Fibroblast of villous mesenchyme (primary cell): ENCODE data around the gene NDUFB2. TPM values are rescaled to one million over a fixed set of nuclear protein-coding genes. Genes with fewer than 3 reads are reported as not detected.
A peak's percentile ranks its signal among the peaks of the same experiment; 100 is the strongest.
"Not testable (repeated sequence)": the region's sequence is repeated elsewhere in the genome, so short reads cannot be mapped to it uniquely, and the experiment has no call there.

Source experiments
- DNase-seq: peaks from one replicate; pipeline ENCODE4 v3.0.0-alpha.2; 2010; ENCODE audit warnings: low read depth
- H3K4me3 ChIP-seq: 2 replicates; pipeline ENCODE4 v1.5.1; 2011; ENCODE audit warnings: low read depth, mild to moderate bottlenecking, low read length
- total RNA-seq: library from RNA; depleted of rRNA; stranded (reverse); fragments of >200 nt; gene quantifications from 2 replicates; pipeline ENCODE4 v1.2.3, GENCODE V29; 2012
- TF ChIP-seq, protein P1 (sequence below): IDR thresholded peaks from 2 replicates; pipeline ENCODE4 v1.5.1; 2012; ENCODE audit warnings: low read depth, mild to moderate bottlenecking, low read length; ENCODE audit not compliant: insufficient read depth

Gene NDUFB2
- total RNA-seq, 1 donor, result 91.1 TPM

DNA sequence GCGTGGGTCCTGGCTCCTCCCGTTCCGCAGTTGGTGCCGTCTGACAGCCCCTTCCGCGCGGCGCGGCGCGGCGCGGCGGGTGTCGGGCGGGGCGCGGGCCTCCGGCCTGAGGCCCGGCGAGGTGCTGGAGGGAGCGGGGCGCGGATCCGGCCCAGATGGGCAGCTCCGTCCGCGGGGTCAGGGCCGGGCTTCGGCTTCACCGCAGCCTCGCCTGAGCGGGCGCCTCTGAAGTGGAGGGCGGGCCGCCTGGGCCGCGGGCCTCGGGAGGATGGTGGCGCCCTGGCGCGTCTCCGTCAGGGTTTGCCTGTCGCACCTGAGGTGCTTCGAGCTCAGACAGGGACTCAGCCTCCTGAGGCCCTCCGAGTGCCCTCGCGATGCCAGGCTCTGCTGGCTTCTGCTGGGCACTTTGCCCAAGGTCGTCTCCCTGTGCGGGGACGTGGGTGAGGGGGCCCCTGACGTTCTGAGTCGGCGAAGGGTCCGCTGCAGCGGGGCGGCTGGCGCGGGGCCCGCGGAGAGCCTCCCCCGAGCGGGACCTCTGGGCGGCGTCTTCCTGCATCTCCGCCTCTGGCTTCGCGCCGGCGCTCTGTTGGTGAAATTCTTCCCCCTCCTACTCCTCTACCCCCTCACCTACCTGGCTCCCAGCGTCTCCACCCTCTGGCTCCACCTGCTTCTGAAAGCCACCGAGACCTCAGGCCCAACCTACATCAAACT, 23.3 kb upstream of the NDUFB2 start:
- TF ChIP-seq, protein P1, sequence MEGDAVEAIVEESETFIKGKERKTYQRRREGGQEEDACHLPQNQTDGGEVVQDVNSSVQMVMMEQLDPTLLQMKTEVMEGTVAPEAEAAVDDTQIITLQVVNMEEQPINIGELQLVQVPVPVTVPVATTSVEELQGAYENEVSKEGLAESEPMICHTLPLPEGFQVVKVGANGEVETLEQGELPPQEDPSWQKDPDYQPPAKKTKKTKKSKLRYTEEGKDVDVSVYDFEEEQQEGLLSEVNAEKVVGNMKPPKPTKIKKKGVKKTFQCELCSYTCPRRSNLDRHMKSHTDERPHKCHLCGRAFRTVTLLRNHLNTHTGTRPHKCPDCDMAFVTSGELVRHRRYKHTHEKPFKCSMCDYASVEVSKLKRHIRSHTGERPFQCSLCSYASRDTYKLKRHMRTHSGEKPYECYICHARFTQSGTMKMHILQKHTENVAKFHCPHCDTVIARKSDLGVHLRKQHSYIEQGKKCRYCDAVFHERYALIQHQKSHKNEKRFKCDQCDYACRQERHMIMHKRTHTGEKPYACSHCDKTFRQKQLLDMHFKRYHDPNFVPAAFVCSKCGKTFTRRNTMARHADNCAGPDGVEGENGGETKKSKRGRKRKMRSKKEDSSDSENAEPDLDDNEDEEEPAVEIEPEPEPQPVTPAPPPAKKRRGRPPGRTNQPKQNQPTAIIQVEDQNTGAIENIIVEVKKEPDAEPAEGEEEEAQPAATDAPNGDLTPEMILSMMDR, result no peak
- peak; percentile 13 for DNase-seq
- H3K4me3 ChIP-seq, result peak overlapping the region; percentile 71

DNA sequence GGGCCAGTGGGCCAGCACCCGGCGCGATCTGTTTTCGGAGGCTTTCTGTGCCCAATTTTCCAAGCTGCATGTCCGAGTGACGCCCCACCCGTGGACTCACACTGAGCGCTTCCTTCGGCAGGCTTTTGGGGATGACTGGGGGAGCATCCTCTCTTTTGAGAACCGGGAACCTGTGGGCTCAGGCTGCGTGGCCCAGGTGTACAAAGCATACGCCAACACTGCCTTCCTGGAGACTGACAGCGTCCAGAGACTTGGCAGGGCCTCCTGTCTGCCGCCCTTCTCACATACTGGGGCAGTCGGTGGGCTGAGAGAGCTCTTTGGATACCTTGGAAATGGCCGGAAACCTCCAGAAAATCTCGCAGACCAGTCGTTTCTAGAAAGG, 22.7 kb upstream of the NDUFB2 start:
- no peak for DNase-seq
- H3K4me3 ChIP-seq, result peak overlapping the region; percentile 71
- TF ChIP-seq, protein P1, result no peak

DNA sequence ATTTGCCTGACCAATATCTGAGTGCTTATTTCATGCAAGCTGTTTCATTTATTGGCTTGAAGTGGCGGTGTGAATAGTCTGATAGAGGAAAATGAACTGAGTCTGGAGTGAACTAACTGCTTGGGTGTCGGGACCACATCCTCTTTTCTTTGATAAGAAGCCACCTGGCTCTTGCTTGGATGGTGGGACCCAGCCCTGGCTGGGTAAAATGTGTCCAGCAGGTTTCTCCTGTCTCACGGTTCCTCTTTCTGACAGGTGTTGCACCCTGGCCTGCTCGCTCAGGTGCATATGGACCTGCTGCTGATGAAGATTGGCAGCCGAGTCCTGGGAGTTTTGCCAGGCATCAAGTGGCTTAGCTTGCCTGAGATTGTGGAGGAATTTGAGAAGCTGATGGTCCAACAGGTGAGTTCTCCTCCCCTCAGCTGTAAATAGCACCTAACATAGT, 22.1 kb upstream of the NDUFB2 start:
- no peak for DNase-seq
- no peak overlapping the region for H3K4me3 ChIP-seq
- TF ChIP-seq, protein P1, result no peak

DNA sequence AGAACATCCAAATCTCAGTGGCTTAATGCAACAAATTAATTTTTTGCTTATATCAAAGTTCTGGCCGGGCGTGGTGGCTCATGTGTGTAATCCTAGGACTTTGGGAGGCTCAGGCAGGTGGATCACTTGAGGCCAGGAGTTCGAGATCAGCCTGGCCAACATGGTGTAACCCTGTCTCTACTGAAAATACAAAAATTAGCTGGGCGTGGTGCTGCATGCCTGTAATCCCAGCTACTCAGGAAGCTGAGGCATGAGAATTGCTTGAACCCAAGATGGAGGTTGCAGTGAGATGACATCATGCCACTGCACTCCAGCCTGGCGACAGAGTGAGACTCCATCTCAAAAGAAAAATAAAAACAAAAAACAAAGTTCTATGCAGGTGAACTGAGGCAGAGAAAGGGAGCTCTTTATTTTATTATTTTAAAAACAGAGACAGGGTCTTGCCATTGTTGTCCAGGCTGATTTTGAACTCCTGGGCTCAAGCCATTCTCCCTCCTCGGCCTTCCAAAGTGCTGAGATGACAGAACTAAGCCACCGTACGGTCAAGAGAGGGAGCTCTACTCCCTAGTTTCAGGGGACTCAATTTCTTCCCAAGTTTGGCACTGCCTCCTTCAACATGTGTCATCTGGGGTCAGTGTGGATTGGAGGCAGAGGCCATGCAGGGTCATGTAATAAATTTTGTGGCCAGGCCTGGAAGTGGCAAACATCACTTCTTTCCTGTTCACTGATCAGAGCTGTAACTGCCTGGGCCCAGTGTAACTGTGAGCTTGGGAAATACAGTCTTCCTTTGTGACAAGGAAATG, 21.4 kb upstream of the NDUFB2 start:
- H3K4me3 ChIP-seq, result no peak overlapping the region
- DNase-seq, result peak; percentile 68
- TF ChIP-seq, protein P1, result peak; percentile 58

DNA sequence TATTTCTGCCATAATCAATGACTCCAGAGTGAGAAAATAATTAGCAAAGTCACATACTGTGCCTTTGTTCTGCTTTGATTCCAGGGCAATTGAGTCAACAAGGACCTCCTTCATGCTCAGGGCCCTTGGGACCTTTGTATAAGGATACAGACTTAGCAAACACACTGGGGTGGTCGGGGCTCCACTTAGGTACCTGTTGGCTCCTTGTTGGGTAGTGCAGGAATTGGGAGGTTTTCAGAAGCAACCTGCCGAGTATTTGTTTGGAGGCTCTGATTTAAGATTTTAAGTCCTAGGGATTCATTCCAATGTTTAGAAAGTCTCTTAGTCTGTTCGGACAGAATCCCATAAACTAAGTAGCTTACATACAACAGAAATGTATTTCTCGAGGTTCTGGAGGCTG, 20.8 kb upstream of the NDUFB2 start:
- TF ChIP-seq, protein P1, result no peak
- H3K4me3 ChIP-seq, result no peak overlapping the region
- DNase-seq, result no peak

DNA sequence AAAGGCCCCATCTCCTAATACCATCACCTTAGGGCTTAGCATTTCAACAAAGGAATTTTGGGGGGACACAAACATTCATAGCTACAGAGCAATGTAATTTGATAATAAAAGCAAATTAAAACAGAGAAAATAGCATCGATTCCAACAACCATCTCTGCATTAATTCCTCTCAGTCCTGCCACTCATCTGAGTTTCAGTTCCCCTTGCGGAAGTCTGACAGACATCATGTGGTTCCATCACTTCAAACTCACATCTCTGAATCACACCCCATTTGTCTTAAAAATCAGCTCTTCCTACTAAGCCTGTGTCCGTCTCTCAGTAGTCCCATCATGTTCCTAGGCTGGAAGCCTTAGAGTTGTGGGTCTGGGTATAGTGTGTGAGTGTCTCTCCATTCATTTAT, 20.2 kb upstream of the NDUFB2 start:
- DNase-seq, result no peak
- TF ChIP-seq, protein P1, result no peak
- no peak overlapping the region for H3K4me3 ChIP-seq

DNA sequence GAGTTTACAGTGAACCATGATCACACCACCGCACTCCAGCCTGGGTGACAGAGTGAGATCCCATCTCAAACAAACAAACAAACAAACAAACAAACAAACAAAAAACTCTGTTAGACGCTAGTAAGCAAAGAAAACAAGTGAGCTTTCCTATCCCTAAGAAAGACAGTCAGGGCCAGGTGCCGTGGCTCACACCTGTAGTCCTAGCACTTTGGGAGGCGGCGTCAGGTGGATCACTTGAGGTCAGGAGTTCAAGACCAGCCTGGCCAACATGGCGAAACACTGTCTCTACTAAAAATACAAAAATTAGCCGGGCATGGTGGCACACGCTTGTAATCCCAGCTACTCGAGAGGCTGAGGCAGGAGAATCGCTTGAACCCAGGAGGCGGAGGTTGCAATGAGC, 19.6 kb upstream of the NDUFB2 start:
- not testable (repeated sequence) for H3K4me3 ChIP-seq, DNase-seq
